ENCODE data around the gene SYT2.
"Not testable (repeated sequence)": the region's sequence is repeated elsewhere in the genome, so short reads cannot be mapped to it uniquely, and the experiment has no call there.

SYT2 gene

DNA sequence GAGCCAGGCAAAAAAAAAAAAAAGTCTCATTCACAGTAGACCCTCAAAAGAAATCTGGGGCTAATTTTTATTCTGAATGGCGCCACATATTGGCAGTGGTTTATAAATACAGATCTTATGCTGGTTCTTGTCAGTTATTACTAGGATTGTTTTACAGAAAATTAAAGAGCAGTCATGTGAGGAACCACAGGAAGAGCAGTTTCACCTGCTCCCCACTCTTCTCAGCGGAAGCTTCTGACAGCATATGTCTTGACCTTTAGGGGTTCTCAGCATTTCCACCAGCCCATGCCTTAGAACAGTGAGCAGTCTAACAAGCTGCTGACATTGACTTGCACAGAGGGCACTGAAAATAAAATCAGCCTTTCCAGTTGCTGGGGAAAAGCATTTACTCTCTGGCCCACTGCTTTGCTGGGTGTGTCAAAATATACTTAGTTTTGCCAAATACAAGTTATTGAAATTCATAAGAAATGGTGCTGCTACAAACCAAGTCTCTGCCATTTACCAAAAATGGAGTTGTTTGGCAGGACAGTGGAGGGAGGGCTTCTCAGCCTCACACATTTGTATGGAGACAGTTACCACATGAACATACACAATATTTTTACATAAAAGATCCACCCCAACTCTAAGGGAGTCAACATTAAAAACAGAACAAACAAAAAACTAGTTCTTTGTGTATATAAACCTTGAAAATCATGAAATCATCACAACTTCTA is 144.2 kb downstream of the SYT2 start:
- DNase-seq, result no peak

DNA sequence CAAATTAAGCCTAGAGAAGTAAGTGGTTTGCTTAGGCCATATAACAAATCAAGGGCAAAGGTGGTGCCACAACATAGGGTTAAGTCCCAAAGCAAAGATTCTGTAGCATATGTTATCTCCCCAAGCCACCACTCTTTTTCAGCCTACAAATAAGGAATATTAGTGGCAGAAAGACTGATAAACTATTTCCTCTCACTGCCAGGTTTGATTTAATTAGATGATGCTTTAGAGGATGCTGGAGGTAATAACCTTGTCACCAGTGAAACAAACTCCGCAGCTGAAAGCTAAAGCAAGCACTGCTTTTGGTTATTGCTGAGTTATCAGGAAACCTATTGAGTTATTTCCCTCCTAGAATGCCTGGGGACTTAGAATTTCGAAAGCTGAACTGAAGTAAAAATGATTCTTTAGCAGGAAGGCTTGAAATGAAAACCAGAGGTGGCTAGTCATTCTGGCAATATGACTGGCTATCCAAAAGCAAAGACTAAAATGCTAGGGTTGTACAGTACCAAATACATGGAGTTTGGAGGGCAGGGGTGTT is 145.2 kb downstream of the SYT2 start:
- DNase-seq, result no peak

DNA sequence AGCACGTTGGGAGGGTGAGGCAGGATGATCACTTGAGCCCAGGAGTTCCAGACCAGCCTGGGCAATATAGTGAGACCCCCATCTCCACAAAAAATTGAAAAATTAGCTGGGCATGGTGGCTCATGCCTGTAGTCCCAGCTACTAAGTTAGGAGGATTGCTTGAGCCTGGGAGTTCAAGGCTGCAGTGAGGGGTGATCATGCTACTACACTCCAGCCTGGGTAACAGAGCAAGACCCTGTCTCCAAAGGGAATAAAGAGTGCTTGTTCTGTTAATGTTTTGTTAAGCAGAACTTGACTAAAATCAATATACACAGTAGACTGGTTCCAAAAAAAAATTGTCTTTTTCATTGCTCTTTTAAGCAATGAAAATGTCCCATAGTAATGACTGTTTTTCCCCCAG is 146.4 kb downstream of the SYT2 start:
- DNase-seq, result no peak

DNA sequence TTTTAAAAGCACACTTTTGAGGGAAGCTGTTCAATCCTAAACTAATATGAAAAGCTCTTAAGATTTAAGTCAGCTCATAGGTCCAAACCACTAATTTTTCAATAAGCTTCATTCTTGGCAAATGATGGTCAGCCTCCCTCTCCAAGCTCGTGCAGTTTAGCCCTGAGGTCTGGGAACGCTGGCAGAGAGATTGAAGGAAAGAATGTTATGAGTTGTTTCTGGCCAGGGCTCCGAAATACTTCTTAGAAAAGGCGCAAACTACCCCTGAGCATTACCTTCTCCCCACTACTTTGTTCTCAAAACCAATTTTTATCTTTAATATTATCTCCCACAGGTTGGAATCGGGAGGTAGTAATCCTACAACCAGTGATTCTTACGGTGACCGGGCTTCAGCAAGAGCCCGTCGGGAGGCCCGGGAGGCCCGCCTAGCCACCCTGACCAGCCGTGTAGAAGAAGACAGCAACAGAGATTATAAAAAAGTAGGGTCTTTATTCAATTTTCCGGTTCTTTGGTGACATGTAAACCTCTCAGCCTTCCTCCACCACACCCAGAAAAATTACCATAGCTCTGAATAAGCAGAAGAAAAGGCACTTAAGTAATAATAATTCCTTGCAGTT is 147.7 kb downstream of the SYT2 start:
- DNase-seq, result no peak

DNA sequence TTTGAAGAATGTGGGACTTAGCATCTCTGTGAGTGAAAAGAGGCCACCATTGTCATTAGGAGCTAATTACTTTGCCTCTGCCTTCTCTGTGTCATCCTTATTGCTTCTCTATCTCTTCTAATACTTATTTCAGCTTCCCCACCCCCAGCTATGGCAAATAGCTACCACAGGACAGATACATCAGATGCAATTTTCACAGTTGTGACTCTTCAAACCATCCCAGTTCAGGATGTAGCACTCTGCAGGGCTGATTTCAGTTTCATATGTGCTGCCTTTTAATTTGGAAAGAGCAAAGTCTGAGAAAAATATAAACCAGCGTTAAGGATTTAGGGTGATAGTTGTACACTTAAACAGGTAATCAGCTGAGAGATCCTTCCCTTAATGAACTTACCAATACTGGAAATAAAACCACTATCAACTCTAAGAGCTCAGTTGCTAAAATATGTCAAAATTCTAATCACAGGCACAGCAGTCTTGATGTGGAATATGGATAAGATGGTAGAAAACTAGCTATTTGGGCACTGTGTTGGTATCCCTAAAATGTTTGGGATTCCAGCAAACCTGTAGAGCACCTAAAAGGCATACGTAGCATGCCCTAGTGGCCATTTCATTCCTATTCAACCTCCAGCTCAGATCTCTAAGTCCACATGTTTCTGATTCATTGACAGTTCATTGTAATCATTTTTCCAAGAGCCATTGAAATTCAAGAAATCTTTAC is 148.4 kb downstream of the SYT2 start:
- no peak for DNase-seq

DNA sequence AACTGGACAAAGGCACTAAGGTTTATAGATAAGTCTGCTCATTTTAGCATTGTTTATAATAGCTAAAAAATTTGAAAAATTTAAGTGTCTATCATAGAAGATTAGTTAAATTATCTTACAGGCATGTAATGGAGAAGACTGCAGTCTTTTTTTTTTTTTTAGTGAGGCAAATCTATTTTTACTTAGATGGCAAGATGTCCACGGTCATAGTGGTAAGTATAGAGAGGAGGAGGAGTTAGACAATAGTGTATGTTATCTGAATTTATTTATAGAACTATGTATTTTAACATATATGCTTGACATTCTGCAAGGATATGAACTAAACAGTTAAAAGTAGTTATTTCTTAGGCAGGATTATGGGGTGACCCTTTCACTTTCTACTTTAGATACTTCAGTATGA is 149.0 kb downstream of the SYT2 start:
- DNase-seq, result no peak

DNA sequence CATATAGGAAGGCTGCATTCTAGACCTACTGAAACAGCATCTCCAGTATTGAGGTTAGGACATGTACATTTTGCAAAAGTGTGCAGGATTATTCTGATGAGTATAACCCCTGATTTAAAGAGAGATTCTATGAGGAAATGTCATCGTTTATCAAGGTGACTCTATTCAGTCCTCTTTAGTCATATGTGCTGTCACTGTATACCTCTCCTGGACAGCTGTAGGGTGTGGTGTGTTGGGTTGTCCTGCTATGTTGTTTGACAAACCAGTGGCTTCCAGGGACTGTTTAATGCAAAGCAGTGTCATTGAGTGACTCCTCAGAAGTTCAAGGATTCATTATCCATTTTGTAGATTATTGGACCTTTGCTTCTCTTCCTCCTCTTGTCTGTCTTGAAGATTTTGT is 152.6 kb downstream of the SYT2 start:
- DNase-seq, result not testable (repeated sequence)

DNA sequence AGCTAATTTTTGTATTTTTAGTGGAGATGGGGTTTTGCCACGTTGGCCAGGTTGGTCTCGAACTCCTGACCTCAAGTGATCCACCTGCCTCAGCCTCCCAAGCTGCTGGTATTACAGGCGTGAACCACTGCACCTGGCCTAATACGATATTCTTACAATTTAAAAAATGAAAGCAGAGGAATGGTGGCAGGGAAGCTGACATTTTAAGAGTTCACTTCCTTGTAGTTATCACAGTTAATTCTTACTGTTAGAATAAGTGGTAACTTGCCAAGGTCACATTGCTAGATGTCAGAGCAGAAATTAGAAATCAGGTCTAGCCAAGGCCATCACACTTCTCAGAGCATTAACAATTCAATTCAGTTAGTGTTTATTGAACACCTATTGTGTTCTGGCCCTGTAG is 154.2 kb downstream of the SYT2 start:
- DNase-seq, result not testable (repeated sequence)

DNA sequence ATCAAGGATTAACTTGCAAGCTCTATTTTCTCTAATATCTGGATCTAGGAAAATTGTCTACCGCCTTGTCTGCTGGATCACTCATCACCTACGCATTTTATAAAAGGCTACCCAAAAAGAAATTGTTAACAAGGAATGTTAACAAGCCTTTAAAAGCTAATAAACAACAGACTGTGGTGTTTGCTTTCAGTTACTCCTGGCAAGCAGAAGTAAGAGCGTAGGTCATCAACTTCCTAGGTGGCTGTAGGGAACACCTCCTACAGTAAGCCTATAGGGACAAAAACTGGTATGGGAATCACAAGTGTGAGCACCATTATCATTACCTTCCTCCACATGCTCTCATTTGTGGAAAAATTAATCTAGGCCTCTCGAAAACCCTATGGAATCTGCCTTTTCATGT is 155.6 kb downstream of the SYT2 start:
- DNase-seq, result not testable (repeated sequence)

DNA sequence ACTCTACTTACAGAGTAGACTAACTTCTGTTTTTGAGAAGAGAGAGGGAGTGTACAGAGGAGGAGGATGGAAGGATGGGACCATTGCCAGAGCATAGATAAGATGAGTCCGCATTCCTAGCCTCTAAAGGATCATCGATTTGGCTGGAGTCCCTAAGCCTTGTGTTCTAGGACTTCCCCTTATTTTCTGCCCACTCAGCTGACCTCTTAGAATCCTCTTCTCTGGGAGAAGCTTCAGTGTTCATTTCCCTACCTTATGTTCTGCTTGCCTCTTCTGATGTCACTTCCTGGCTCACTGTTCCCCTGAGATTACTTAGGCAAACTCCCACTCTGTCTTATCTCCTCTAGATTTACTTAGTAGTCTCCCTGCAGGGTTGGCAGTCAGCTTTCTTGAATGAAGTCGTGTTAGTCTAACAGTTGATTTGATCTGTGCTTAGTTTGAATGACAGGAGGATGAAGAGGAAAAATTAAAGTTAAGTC is 156.7 kb downstream of the SYT2 start:
- no peak for DNase-seq

DNA sequence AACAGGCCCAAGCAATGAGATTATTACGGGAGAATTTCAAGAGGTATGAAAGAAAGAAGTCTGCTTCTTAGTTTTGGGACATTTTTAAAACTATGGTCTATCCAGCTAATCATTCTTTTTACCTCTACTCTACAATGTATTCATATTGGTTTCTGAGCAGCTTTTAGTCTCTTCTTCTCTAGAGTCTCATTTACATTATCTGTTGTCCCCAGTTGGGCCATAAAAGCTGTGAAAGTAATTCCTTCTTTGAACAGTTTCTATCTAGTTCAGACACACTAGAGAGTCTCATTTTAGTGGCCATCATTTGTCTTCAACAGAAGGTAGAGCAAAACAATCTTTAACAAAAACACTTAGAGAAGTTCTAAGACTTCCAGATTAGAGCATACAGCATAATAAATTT is 157.2 kb downstream of the SYT2 start:
- DNase-seq, result not testable (repeated sequence)

DNA sequence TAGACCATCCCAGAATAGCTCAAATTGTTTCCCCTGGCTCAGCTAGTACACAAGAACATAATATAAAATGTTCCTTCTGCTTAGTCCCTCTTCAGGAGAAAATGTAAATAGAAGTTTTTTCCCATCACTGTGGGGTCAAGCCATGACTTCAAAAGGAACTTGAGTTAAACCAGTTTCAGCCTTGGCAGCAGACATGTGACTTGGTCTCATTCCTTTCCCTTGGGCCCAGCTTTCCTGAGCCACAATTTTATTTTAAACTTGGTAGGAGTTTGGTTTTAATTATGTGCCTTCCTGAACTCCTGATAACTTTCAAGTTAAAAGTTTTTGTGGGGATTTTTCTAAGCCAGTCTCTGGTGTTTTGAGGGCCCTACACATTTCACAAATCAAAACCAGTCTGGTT is 157.6 kb downstream of the SYT2 start:
- DNase-seq, result not testable (repeated sequence)

DNA sequence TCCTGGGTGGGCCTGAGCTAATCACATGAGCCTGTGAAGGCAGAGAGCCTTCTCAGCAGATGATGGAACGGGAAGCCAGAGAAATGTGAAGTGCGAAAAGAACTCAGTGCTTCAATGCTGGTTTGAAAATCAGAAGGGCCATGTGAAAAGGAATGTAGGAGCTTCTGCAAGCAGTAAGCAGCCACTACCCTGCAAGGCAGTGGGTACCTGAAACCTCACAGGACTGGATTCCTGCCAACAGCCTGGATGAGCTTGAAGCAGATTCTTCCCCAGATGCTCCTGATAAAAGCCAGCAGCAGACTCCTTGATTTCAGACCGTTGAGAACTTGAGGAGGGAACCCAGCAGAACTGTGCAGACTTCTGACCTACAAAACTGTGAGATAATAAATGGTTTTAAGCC is 158.6 kb downstream of the SYT2 start:
- DNase-seq, result no peak

DNA sequence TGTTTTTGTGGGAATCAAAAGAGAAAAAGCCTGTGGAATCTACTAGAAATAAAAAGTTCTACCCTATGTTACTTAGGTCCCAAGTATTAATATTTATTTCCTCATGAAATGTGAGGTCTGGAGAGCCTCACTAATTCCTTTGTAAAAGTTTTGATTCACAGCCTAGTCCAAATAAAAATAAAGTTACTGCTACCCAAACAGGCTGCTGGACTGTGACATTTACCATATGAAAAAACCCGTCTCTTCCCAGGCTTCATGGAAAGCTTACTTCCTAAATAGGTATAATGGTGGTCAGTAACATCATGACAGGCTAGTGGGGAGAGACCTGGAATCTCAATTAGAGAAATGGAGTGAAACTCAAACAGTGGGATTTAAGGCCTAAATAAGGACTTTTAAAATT is 160.2 kb downstream of the SYT2 start:
- DNase-seq, result not testable (repeated sequence)

DNA sequence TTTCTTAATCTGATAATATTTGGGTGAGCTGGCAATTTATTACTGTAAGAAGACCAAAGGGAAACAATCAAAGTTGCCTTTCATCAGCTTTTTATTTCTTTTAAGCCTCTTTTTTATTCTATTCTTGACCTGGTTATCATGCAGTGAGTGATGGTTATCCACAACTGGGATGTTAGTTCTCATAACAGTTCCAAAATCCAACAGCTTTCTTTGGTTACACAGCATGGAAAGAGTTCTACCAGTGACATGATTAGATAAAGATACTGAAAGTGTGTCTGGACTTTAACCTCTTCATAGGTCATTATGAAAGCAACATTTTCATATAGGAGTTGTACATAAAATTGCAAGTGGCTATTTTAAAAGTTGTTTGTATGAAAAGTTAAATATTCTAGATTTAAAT is 163.0 kb downstream of the SYT2 start:
- DNase-seq, result no peak

DNA sequence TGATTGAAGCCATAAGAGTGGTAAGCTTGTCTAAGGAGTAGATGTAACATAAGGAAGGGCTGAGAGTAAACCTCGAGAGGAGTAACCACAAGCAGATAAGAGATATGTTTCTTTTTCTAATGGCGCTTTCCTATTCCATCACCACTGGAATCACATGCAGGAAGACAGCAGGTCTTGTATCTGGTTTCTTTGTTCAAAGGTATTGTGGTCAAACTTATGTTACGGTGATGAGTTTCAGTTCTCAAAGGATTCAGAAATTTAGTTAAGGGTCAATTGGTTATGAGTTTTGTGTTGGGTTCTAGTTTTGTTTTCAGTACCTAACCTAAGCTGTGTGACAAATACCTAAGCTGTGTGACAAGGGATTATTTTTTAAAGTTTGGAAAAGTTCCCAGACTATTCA is 163.5 kb downstream of the SYT2 start:
- not testable (repeated sequence) for DNase-seq

DNA sequence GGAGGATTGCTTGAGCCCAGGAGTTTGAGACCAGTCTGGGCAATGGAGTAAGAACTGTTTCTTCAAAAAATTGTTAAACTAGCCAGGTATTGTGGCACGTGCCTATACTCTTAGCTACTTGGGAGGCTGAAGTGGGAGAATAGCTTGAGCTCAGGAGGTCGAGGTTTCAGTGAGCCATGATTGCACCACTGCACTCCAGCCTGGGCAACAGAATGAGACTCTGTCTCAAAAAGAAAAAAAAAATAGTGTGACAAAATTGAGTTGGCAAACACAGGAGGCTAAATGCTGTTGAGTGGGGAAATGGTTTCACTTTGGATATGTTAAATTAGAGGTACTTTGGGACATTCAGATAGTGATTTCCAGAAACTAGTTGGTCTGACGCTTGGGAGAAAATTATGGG is 163.9 kb downstream of the SYT2 start:
- DNase-seq, result not testable (repeated sequence)

DNA sequence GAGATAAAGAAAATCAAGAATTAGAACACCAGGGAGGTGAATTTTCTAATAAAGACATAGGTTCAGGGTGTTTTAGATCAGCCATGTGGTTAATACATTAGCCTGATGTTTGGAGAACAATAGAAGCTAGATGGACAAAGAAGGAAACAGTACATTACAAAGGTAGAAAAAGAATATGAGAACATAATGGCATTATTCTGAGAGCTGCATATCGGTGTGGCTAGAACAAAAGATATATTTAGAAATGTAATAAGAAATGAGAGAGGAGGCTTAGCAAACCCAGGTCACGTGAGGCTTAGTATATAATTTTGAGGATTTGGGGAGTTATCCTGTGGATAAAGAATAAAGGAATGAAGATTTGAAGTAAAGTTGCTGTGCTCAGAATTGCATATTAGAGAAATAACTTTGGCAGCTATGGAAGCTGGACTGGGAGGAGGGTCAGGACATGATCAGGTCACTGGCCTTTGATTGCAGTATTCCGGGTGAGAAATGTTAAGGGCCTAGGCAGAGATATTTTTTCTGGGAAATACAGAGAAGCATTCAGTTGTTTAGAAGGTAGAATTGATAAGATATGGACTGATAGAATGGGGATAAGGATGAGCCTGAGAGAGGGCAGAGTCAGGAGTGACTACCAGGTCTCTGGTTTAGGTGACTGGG is 164.5 kb downstream of the SYT2 start:
- not testable (repeated sequence) for DNase-seq

DNA sequence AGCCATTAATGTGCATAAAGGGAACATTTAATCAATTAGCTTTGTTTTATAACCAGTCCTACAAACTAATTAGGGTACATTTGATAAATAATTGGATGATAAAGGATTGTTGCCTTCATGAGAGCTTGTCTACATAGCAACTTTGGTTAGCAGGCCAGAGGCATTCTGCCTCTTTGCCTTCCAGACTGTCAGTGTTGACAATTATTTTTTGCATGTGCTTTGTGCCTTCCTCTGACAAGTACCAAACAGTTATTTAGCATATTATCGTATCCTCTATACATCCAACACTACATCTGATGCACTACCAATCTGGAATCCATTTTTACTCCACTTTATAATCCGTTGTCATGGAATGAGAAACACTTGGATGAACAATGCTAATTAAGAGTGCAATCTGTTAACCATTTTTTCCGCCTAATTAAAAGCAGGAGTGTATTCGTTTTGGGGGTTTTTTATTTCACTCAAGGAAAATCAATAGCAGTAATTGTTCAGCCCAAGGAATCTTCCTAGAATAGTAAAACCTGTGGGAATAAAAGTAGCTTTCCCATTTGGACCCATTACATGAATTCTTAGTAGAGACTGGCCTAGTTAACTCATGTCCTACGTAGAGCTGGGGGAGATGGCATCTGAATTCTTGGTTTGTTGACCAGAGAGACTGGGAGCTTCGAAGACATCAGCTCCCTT is 165.3 kb downstream of the SYT2 start:
- DNase-seq, result not testable (repeated sequence)

DNA sequence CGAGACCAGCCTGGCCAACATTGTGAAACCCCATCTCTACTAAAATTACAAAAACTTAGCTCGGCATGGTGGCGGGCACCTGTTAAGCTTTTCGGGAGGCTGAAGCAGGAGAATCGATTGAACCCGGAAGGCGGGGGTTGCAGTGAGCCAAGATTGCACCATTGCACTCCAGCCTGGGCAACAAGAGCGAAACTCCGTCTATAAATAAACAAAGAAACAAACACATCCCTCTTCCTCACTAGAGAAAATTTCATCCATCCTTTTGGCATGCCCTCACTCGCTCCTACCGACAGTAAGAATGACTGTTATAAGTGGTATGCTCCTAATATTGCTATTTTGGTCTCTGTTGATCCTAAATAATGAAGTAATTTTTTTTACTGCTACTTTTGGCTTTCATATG is 166.7 kb downstream of the SYT2 start:
- not testable (repeated sequence) for DNase-seq

DNA sequence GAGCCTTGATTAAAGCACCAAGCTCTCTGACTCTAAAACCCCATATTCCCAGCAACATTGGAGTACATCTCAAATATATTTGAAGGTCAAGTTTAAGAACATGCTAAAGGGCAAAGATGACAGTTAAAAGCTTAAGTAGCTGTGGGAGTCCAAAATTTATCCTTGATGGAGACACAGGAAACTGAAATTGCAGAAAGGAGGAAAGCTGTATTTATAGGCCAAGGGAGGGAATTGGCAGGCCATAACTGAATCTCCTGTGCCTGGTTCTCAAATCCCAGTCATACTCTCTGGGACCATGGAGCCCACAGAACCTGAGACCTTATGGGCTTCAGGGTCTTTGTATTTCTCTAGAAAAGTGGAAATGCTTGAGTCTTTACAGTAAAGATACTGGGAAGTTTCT is 167.8 kb downstream of the SYT2 start:
- not testable (repeated sequence) for DNase-seq

DNA sequence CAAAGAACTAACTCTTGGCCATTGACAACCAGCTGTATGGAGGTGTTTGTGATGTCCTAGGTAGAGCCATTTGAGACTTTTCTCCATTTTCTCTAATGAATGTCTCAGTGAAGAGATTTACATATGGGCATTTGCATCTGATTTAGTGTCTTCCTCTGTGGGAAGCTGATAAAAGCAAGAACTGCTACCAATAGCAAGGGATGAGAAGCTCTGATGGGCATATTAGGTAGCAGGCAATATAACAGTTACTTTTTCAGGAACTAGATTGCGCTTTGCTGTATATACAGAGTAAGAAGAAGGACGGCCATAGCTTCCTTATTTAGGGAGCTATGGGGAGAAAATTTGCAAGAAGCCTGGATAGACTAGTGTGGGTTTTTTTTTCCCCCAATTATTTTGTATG is 169.4 kb downstream of the SYT2 start:
- not testable (repeated sequence) for DNase-seq
